HG02884 (cell line): ENCODE data around the gene UFL1.
"Not testable (repeated sequence)": the region's sequence is repeated elsewhere in the genome, so short reads cannot be mapped to it uniquely, and the experiment has no call there.

Experiments used
- ATAC-seq: cut with Tn5 transposase; IDR thresholded peaks from one replicate; pipeline ENCODE4 v1.9.1; 2021; ENCODE audit warnings: mild to moderate bottlenecking, moderate library complexity; ENCODE audit not compliant: unreplicated experiment

Gene UFL1

DNA sequence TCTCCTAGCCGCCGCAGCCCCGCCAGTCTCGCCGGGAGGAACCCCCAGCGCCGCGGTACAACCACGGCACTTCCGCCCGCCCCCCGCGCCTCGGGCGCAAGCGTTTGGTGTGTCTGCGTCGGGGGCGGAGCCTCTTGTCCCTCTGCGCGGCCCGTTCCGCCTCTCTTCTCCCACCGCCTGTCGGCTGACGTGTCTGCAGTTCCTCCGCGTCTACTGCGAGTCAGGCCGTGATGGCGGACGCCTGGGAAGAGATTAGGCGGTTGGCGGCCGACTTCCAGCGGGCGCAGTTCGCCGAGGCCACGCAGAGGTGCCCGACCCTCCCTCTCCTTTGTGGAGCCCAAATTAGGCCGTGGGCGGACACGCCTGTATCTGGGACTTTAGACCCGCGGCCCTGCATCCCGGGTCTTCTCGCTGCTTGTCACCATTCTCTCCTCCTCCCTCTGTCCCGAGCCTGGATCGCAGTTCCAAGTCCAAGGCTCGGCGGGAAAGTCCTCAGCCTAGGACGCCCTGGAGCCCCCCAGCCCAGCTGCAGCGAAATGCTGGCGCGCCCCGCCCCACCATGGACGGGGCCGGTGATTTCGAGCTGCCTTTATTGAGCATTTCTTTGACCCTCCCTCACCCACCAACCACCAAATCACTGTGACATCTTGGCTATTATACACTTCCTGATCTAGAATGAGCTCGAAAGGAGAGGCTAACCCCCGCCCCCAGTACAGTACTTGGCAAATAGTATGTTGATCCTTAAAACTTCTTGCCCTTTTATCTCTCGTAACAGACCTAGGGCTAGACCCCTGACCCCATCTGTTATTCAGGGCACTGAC is at the start of gene UFL1:
Gene UFL1 (plus strand): TSS at position 163 of the 821 bp plus-strand sequence. CDS start 68 bp downstream, at position 231.
- peak; percentile 96 for ATAC-seq

DNA sequence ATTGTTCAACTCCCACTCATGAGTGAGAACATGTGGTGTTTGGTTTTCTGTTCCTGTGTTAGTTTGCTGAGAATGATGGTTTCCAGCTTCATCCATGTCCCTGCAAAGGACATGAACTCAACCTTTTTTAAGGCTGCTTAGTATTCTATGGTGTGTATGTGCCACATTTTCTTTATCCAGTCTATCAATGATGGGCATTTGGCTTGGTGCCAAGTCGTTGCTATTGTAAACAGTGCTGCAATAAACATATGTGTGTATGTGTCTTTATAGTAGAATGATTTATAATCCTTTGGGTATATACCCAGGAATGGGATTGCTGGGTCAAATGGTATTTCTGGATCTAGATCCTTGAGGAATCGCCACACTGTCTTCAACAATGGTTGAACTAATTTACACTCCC is 49.3 kb upstream of the UFL1 start:
- not testable (repeated sequence) for ATAC-seq

DNA sequence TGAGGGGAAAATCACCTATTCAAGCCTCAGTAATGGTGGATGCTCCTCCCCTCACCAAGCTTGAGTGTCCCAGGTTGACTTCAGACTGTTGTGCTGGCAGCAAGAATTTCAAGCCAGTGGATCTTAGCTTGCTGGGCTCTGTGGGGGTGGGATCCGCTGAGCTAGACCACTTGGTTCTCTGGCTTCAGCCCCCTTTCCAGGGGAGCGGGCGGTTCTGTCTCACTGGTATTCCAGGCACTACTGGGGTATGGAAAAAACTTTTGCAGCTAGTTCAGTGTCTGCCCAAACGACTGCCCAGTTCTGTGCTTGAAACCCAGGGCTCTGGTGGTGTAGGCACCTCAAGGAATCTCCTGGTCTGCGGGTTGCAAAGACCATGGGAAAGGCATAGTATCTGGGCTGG is 42.9 kb upstream of the UFL1 start:
- no peak for ATAC-seq

DNA sequence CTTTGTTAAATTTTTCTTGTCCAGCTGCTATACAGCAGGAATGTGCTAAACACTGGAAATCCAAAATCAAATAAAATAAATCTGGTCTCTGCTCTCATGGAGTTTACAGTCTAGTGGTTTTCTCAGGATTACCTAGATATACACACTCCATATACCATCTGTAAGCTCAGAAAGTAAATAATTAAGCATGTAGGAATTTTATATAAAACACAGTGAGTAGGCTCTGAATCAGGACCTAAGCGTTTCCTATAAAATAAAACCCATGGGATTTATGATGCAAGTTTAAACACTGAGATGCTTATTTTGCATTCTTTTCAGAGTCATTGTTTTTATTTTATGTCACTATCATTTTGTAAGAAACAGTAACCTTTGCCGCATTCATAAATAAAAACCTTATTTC is 29.7 kb upstream of the UFL1 start:
- ATAC-seq = no peak

DNA sequence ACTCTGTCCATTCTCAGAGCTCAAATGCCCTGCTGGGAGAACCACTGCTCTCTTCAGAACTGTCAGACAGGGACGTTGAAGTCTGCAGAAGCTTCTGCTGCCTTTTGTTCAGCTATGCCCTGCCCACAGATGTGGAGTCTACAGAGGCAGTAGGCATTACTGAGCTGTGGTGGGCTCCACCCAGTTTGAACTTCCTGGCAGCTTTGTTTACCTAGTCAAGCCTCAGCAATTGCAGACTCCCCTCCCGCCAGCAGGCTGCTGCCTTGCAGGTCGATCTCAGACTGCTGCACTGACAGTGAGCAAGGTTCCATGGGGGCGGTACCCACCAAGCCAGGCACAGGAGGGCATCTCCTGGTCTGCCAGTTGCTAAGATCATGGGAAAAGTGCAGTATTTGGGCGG is 21.8 kb upstream of the UFL1 start:
- ATAC-seq = no peak

DNA sequence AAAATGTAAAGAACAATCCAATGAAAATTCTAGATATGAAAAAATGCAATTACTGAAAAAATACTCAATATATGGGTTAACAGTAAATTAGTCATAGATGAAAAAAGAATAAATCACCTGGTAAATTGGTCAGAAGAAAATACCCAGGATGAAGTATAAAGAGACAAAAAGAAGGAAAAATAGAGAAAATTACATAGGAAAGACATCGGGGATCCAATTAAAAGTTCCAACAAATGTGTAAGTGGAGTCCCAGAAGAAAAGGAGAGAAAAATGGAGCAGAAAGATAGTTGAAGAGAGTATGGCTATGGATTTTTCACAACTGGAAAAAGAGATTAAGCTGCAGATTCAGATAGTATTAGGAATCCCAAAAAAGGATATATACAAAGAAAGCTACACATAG is 18.7 kb upstream of the UFL1 start:
- ATAC-seq = no peak

DNA sequence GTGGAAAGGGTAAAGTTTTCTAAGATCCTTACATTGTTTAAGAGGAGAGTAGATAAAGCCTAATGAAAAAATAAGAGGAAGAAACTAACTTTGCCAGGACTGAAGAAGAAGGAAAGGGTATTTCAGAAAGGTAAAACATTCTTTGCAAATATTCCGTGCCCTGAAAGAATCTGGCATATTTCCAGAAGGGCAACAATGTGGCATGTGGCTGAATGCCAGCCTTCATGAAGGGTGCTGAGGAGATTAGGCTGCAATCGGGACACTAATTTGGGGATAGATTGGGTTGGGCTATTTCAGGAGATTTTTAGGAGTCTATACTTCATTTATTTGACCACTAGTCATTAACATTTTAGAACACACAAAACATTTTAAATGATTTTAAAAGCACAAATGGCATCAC is 16.2 kb upstream of the UFL1 start:
- no peak for ATAC-seq

DNA sequence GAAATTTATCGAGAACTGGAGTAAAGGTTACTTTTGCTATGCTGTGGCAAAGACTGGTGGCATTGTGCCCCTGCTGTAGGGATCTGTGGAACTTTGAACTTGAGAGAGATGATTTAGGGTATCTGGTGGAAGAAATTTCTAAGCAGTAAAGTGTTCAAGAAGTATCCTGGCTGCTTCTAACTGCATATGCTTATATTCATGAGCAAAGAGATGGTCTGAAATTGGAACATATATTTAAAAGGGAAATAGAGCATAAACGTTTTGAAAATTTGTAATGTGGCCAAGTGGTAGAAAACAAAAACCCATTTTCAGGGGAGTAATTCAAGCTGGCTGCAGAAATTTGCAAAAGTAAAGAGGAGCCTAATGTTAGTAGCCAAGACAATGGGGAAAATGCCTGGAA is 12.3 kb upstream of the UFL1 start:
- ATAC-seq = no peak

DNA sequence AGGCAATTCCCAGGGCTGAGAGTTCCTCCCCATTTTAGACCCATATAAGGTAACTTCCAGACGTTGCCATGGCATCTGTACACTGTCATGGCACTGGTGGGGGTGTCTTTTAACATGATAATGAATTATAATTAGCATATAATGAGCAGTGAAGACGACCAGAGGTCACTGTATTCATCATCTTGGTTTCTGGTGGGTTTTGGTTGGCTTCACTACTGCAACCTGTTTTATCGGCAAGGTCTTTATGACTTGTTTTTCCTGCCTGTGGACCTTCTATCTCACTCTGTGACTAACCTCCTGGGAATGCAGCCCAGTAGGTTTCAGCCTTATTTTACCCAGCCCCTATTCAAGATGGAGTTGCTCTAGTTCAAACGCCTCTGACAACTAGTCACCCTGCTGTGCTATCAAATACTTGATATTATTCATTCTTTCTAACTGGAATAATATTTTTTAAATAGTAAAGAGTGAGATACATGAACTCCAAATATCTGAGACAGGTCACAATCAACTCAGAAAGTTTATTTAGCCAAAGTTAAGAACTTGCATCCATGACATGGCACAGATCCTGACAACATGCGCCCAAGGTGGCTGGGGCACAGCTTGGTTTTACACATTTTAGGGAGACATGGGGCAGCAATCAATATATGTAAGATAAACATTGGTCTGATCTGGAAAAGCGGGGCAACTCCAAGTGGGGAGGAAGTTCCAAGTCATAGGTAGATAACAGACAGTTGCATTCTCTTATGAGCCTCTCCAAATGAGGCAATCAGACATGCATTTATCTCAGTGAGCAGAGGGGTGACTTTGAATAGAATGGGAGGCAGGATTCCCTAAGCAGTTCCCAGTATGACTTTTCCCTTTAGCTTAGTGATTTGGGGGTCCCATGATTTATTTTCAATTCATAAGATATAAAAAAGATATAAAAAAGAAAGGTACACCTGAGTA is 1.2 kb upstream of the UFL1 start:
- ATAC-seq = no peak

DNA sequence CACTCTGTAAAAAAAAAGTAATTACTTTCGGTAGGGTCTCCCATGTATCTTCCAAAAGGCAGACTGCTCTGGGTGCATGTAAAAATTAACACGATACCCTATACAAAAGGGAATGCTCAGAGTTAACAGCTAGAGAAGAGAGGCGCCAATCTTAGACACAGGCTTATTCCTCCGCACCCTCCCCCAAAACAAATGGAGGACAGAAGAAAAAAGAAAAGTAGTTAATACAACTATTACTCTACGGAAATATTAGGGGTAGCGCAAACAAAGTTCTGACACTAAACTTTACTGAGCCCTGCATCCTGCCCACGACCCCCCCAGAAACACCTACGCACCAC is 331 bp upstream of the UFL1 start:
- peak; percentile 23 for ATAC-seq

DNA sequence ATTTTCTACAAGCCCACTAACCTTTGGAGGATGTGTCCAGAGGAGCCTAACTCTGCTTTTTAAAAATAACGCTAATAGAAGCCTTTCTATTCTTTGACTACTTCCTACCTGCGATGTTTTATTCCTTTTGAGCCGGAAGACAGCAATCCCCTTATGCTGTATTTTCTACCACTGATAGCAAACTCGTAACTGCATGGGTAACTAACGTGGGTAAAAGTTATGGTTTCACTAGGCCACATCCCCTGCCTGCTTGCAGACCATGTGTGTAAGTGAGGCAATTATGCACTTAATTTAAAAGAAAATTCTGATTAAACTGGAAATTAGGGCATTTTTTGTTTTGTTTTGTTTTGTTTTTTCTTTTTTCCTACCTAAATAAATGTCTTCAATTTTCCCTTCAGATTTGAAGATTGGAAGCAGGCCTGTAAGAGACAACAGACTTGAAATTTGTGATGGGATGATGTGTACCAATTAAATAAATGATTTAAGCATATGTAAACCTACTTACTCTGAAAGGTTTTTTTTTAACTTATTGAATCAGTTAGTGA is 931 bp downstream of the UFL1 start:
- ATAC-seq = peak; percentile 20

DNA sequence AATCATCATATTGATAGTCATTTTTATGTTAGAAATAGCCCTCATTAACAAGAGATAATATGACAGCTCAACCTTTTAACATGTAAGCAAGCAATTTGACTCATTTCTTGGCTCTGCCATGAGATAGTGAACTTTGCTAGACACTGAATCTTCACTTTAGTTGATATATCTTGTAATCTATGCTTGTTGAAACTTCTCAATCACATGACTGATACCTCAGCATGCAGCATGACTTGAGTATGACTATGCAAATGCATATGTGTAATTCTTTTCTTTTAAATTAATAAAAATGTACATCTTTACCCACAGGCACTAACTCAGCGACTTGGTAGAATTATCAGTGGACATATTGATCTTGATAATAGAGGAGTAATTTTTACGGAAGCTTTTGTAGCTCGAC is 6.6 kb downstream of the UFL1 start:
- no peak for ATAC-seq

DNA sequence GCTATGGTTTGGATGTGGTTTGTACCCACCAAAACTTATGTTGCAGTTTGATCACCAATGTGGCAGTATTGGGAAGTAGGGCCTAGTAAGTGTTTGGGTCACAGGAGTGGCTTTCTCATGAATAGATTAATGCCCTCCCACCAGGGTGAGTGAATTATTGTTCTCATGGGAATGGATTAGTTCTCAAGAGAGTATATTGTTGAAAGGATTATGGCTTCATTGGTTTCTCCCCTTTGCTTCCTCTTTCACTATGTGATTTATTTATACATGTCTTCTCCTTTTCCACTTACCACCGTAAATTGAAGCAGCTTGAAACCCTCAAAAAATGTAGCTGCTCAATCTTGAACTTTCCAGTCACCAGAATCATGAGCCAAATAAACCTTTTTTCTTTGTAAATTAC is 10.8 kb downstream of the UFL1 start:
- no peak for ATAC-seq

DNA sequence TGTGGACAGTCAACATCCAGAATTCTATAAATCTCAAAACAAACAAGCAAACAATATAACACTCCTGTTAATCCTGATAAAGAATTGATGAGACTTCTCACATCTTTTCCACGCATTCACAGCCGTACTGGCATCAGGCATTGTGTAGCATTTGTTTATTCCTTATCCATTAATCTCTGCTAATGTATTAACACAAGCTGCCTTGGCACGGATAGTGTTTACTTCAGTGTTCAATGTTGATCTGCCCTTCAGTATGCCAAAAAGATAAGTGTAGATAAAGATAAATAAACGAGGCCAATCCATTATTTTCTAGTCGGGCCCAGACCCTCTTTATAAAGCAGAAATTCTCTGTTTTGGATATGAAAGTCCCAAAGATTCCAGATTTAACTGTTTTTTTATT is 16.1 kb downstream of the UFL1 start:
- no peak for ATAC-seq

DNA sequence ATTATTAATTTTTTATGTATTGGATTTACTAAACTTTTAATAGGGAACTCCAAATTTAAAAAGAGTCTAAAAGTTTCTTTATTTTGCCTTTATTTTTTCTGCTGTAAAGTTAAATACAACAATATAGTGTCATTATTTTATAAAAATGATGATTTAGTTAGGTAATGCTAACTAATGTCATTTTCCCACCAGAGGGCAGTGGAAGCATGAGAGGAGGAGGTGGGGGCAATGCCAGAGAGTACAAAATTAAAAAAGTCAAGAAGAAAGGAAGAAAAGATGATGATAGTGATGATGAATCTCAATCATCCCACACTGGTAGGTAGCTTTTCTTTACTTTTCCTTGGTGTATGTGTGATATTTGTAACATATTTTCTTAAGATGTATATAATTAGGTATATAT is 21.1 kb downstream of the UFL1 start:
- no peak for ATAC-seq

DNA sequence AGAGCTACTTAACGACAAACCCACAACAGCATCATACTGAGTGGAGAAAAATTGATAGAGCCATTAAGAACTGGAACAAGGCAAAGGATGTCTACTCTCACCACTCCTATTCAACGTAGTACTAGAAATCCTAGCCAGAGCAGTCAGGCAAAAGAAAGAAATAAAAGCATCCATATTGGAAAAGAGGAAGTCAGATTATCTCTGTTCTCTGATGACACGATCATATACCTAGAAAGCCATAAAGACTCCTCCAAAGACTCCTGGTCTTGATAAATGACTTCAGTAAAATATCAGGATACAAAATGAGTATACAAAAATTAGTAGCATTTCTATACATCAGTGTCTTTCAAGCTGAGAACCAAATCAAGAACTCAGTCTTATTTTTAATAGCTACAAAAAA is 24.3 kb downstream of the UFL1 start:
- ATAC-seq = no peak

DNA sequence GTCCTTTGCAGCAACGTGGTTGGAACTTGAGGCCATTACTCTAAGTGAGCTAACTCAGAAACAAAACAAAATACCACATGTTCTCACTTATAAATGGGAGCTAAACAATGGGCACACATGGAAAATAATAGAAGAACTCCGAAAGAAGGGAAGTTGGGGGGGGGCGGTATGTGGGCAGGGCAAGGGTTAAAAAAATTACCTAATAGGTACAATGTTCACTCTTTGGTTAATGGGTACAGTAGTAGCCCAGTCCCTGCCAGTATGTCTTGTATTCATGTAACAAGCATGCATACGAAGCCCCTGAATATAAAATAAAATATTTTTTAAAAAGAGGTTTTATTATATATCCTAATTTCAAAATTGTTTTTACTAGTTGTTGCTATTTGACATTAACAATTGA is 26.0 kb downstream of the UFL1 start:
- ATAC-seq = no peak

DNA sequence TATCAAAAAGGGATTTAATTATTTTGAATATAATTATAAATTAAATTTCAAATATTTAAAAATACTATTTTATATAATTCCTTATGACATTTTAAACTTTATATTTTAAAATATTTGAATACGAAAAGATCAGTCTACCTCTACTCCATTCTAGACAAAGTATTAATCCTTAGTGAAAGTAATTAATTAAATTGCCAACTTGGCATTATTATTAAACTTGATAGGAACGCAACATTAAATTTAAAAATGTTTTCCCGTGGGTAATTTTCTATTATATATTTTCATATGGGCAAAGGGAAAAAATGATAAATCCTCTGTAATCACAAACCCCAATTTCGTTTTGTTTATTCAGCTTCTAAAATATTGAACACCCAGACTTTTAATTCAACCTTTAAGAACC is 33.0 kb downstream of the UFL1 start:
- no peak for ATAC-seq

DNA sequence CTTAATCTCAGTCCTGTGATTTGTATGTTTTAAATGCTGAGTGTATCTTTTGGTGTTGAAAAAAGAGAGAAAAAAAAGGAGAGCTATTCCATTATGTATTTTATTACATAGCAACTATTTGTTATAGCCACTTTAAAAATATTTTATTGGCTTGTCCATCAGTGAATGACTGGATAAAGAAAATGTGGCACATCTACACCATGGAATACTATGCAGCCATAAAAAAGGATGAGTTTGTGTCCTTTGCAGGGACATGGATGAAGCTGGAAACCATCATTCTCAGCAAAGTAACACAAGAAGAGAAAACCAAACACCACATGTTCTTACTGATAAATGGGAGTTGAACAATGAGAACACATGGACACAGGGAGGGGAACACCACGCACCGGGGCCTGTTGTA is 38.1 kb downstream of the UFL1 start:
- ATAC-seq = not testable (repeated sequence)

DNA sequence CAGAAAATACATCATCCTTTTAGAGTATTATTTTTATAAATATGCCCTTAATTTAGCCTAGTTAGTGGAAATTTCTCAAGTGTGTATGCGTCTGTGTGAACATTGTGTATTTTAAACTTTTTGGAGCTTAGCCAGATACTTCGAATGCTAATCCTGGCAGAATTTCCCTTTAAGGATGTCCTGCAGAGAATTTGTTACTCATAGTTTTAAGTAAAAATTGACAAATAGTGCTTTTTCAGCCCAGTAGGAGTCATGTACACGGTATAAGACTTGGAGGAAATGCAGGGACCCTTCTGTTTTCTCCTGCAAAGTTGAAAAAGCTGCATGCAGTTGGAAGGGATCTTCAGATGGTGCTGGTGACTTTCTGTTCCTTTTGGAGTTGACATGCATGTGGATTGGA is 41.3 kb downstream of the UFL1 start, which contains the start of gene FHL5:
Gene FHL5 (plus strand): TSS at position 243 of the 400 bp plus-strand sequence. CDS start 40,486 bp downstream, outside the sequence.
- no peak for ATAC-seq

DNA sequence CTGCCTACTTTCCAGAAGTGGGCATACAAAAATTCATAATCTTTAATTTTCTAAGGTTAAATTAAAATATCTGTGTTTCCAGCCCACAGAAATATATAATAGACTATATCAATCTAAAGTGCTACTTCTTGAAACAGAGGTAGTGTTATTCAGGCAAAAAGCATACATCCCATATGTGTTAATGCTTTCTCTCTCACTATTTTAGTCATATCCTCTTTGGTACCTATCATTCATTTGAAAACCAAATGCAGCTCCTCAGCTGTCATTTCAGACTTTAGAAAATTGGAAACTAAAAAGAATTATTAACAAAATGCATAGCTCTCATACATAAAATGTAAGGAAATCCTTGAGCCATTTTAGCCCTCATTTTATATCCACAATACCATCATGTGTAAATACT is 42.2 kb downstream of the UFL1 start:
- ATAC-seq = no peak

DNA sequence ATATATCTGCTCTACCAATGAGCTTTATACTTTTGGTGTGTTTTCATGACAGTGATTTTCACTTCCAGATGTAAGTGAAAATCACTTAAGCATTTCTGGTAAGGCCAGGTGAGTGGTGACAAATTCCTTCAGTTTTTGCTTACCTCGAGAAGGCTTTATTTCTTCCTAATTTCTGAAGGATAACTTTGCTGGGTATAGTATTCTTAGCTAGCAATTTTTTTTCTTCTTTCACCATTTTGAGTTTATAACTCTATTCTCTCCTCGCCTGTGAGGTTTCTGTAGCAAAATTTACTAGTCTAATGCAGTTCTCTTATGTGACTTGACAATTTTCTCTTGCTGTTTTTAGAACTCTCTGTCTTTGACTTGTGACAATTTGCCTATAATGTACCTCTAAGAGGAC is 48.4 kb downstream of the UFL1 start:
- no peak for ATAC-seq
